HG03521 (cell line): ENCODE data around the gene B2M.

Experiments
- ATAC-seq: cut with Tn5 transposase; IDR thresholded peaks from one replicate; pipeline ENCODE4 v1.9.1; 2021; ENCODE audit warnings: mild to moderate bottlenecking, moderate library complexity; ENCODE audit not compliant: unreplicated experiment

The B2M gene

GRCh38 chr15:44765036-44765435 lies 53.7 kb downstream of the B2M start:
- ATAC-seq: no peak
